GM19351 (cell line): ENCODE data around the gene SMTNL2.
"Not testable (repeated sequence)": the region's sequence is repeated elsewhere in the genome, so short reads cannot be mapped to it uniquely, and the experiment has no call there.

Source experiments
- ATAC-seq: cut with Tn5 transposase; IDR thresholded peaks from one replicate; pipeline ENCODE4 v1.9.1; 2021; ENCODE audit warnings: mild to moderate bottlenecking, moderate library complexity; ENCODE audit not compliant: unreplicated experiment

Gene SMTNL2

GRCh38 chr17:4559139-4559791, 25.1 kb upstream of the SMTNL2 start:
- ATAC-seq = no peak

GRCh38 chr17:4559966-4560365, 24.4 kb upstream of the SMTNL2 start:
- ATAC-seq = no peak

DNA sequence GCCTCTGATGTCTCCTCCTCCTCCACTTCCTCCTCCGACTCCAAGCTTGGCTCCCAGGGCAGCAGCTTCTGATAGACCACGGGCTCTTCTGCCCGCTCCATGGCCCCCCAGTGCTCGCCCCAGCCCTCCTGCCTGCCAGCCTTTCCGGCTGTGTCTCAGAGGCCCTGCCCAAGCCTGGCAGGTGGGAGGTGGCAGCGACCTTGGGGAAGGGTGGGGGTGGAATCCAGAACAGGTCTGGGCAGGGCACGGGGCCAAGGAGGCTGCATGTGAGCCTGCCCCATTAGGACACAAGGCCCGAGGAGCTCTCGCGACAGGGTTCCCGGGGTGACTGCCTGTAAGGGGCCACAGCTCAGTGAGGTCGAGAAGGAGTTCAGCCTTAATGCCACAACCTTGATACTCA, 23.9 kb upstream of the SMTNL2 start, which contains the start of gene GGT6:
GGT6 (minus strand) TSS at position 157 of the 400 bp plus-strand sequence; CDS start at position 101, 56 bp downstream.
- ATAC-seq = no peak

DNA sequence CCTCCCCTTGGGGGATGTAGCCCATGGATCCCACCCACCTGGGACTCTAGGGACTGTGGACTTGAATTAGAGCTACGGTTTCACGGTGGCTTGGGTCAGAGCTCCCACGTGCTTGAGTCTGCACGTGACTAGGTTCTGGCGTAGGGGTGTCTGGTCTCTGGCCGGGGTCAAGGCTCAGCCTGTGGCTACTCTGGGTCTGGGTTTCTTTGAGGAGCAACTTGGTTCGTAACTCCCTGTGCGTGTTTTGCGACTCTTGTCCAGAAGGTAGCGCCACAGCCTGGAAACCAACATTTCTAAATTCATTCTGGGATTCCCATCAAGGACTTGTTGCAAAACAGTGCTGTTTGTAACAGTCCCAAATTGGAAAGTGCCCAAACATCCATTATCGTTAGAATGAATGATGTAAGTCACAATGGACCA, 23.5 kb upstream of the SMTNL2 start:
- ATAC-seq = no peak

DNA sequence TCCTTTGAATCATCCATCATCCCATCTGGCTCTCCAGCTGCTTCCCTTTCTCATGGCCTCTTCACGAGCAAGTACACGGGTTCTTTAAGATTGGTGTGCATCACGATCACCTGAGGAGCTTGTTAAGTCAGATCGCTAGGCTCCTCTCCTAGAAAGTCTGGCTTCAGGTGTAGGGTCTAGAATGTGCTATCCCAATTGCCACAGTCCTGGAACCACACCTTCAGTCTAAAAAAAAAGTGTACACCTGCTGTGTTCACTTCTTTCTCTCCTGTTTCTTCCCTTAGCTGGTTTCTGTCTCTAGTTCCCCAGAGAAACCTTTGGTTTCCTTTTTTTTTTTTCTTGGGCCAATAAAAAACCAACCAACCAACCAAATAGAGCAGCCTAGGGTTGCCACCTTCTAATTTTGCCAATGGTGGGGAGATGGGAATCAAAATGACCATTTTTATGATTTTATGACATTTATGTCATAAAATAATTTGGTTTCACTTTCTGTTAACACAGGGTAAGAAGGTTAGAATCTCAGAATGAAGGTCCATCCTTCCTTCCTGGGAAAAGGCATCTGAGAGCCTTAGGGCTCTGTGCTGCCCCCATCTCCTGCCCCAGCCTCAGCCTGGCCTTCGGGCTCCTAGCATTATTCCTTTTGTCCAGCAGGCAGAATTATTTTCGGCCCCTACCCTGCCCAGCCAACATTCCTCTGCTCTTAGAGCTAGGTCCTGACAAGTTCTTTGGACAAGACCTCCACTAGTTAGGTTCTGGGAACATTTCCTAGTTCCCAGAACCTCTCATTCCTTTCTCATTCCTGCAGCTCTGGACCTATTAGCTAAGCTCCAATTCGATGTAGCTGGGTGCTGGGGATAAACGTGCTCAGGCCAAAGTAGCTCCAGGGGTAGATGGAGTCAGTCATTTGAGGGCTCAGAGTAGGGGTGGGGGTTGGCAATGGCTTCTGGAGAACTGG, 22.0 kb upstream of the SMTNL2 start:
- no peak for ATAC-seq

- ATAC-seq = no peak
Measured at GRCh38 chr17:4565209-4566141, 18.9 kb upstream of the SMTNL2 start.

DNA sequence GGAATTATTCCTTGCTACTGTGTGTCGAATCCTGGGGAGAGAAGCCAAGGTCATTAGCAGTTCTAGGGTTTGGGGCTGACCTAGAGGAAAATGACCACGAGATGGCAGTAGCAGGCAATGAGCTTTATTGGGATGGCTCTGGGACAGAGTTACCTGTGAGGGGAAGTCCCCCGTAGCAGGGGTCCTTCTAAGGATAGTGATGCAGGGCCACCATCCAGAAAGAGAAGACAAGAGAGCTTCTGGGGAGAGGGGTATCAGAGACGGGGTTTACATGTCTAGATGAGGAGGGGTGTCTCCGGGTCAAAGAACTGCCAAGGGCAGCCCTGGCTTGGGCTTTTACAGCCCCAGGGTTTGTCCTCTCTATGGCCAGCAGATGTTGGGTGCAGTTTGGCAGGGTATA, 17.5 kb upstream of the SMTNL2 start:
- ATAC-seq = no peak

GRCh38 chr17:4569591-4569990, 14.7 kb upstream of the SMTNL2 start:
- ATAC-seq = no peak

GRCh38 chr17:4572131-4572530, 12.2 kb upstream of the SMTNL2 start:
- no peak for ATAC-seq

- ATAC-seq = no peak
Measured at GRCh38 chr17:4573115-4573514, 11.2 kb upstream of the SMTNL2 start.

GRCh38 chr17:4573669-4574068, 10.7 kb upstream of the SMTNL2 start:
- ATAC-seq = no peak

GRCh38 chr17:4574448-4575045, 9.8 kb upstream of the SMTNL2 start:
- no peak for ATAC-seq

DNA sequence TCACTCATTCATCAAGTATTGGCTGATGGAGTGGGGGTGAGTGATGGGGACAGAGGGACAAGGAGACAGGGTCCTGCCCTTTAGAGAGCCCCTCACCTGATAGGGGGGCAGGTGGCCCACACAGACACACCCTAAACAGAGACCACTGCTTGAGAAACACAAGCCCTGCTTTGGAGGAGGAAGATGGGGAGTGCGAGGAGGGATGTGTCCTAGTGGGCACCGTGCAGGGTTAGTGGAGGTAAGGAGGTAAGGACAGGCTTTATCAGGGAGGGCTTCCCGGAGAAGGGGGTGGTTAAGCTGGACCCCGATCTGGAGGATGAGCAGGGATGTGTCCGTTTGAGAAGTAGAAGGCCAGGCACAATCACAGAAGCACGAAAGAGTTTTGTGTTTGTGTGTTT, 8.2 kb upstream of the SMTNL2 start:
- no peak for ATAC-seq

DNA sequence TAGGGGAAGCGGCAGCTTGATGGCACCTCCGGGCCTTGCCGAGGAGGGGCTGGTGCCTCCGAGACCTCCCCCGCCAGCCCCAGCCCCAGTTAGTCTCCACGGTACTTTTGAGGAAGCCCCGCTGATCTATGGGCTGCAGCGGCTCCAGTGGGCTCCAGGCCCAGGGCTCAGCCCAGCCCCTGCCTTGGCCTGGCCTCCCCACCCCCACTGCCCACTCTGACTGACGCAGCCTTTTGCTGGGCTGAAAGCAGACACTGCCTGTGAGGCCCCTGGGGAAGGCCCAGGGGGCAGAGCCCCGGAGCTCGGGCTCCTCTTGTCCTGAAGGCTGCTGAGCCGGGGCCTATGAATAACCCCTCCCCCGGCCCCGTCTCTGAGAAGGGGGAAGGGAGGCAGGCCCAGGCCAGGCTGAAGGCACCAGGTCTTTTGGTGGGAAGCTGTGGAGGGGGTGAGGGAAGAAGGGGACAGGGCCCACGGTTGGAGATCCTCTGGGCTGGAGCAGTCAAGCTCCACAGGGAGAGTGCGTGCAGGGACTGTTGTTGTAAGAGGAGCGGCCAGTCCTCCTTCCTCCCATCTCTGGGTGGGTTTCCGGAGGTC, 7.5 kb upstream of the SMTNL2 start:
- ATAC-seq = no peak

- ATAC-seq = no peak
Measured at GRCh38 chr17:4577386-4577993, 6.8 kb upstream of the SMTNL2 start.

GRCh38 chr17:4578349-4578748, 6.0 kb upstream of the SMTNL2 start:
- ATAC-seq = not testable (repeated sequence)

DNA sequence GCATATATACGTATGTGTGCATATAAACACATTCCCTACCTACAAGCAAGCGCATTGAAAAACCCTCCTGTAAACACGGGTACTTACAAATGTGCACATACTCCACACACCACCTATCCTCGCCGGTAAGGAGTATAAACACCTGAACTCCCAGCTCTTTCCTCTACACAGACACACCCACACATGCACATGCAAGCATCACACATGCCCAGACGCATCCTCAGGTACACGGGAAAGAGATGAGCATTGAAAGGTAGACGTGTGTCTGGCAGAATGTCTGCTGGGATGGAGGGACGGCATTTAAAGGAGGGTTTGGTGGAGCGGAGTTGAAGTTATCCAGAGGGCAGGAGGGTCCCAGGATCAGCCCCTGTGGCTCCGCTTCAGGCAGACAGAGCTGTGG, 4.7 kb upstream of the SMTNL2 start:
- no peak for ATAC-seq

DNA sequence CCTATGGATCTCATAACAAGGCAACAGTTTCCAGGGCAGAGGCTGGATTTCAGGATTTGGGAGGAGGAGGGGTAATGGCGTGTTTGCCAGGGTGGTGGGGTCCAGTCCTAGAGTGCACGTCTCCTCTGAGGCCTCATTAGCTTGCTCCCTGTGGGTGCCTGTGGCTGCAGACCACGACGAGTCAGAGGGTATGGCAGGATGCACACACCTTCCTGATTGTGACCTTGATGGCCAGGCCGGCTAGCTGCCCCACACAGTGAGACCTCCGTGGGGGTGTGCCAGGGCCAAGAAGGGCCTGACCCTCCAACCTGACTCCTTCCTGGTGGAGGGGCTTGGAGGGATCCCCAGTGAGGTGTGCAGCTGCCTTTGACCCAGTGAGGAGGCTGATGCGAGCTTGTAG, 4.0 kb upstream of the SMTNL2 start:
- no peak for ATAC-seq

- no peak for ATAC-seq
Measured at GRCh38 chr17:4582101-4582501, 2.2 kb upstream of the SMTNL2 start.

- no peak for ATAC-seq
Measured at GRCh38 chr17:4582691-4583090, 1.6 kb upstream of the SMTNL2 start.
